Activated CD4-positive, alpha-beta T cell treated with anti-CD3 and anti-CD28 coated beads for 4 hours (primary cell): ENCODE data around the gene NIN.
"Not testable (repeated sequence)": the region's sequence is repeated elsewhere in the genome, so short reads cannot be mapped to it uniquely, and the experiment has no call there.

Experiments
- DNase-seq, 2 donors: peaks; one replicate each; pipeline ENCODE4 v3.0.0-alpha.2; 2020

Gene NIN

DNA sequence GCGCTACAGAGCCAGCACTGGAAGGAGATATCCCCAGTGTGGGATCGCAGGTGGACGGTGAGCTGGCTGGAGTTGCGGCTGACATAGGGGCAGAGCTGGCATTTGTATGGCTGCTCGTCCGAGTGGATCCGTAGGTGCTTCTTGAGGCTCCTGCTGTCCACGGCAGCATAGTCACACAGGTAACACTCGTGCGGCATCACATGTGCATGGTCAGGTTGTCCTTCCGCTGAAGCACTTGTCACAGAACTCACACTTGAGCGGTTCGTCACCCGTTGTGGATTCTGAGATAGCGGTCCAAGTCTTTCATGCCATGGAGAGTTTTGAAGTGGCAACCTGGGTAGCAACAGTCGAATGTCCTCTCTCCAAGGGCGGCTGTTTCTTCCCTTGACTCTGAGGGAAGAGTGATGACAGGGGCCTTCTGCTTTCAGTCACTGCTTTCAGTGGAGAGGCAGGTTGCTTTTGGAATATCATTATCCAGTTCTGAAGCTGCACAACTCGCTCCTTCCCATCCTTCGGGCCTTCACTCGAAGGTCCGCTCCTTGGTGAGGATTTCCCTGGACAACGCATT, 125.9 kb downstream of the NIN start:
- DNase-seq: no peak

DNA sequence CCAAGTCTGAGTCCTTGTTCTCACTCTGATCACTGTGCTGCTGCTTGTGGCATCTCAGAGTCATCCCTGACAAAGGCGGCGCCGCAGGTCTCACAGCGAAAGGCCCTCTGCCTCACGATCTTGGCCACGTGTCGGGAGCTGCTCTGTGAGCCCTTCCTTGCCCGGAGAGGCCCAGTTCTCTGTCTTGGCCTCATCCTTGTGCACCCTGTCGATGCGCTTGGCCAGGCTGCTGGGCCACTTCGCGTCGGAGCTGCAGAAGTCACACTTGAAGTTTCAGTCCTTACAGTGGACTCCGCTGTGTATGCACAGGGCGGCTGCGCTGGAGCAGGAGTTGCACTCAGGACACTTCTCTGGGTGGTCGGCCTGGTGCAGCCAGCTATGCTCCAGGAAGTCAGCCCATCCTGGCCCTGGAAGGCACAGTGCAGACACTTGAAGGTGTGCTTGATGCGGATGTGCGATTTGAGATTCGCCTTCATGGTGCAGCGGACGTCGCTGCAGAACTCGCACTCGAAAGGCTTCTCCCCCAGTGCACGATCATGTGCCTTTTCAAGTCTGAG, 126.4 kb downstream of the NIN start:
- DNase-seq: no peak

DNA sequence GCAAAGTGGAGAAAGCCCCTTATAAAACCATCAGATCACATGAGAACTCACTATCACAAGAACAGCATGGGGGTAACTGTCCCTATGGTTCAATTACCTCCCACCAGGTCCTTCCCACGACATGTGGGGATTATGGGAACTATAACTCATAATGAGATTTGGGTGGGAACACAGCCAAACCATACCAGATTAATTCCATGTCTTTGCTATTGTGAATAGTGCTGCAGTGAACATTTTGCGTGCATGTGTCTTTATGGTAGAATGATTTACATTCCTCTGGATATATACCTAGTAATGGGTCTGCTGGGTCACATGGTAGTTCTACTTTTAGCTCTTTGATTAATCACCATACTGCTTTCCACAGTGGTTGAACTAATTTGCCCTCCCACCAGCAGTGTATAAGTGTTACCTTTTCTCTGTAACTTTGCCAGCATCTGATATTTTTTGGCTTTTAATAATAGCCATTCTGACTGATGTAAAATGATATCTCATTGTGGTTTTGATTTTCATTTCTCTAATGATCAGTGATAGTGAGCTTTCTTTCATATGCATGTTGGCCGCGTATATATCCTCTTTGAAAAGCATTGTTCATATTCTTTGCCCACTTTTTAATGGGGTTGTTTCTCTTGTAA, 133.2 kb downstream of the NIN start:
- DNase-seq: no peak

DNA sequence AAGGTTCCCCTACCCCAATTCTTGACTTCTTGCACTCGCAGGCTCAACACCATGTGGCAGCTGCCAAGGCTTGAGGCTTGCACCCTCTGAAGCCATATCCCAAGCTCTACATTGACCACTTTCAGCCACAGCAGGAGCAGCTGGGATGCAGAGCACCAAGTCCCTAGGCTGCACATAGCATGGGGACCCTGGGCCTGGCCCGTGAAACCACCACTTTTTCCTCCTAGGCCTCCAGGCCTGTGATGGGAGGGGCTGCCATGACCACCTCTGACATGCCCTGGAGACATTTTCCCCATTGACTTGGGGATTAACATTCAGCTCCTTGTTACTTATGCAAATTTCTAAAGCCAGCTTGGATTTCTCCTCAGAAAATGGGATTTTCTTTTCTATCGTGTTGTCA, 136.7 kb downstream of the NIN start:
- DNase-seq: not testable (repeated sequence)

DNA sequence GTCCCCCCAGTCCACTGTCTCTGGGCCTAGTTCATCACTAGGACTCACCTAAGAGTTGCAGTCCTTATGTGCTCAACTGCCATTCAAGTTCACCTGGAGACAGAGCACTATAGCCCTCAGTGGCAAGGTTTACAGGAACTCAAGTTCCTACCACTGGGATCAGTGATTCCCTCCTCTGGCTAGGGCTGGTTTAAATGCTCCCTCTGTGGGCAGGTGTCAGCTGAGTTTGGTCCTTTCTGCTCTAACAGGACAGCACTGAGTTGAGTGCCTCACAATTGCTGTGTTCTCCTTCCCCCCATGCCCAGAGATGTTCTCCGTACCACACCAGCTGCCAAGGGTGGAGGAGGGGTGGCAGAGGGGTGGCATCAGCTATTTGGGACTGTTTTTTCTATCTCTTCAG, 142.1 kb downstream of the NIN start:
- no peak for DNase-seq

DNA sequence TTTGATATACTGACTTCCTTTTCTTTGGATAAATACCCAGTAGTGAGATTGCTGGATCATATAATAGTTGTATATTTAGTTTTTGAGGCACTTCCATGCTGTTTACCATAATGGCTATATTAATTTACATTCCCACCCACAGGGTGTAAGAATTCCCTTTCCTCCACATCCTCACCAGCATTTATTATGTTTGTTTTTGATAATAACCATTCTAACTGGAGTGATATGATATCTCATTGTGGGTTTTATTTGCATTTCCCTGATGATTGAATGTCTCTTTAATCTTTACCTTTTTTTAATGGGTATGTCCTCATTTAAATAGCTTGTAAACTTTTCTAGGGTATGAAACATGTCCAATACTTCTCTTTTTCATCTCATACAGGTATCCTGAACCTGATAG, 151.3 kb downstream of the NIN start:
- no peak for DNase-seq

DNA sequence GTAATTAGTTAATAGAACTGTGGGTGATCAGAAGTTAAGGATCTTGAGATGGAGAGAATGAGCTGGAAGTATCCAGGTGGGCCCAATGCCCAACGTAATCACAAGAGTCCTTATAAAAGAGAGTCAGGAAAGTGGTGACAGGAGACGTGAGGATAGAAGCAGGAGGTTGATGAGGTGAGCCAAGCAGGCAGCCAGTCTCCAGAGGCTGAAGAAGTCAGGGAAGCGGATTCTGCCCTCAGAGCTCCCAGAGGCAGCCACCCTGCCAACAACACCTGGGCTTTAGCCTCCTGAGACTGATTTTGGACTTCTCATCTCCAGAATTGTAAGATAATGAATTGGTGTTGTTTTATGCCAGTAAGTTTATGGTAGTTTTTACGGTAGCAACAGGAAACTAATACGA, 152.8 kb downstream of the NIN start:
- no peak for DNase-seq

DNA sequence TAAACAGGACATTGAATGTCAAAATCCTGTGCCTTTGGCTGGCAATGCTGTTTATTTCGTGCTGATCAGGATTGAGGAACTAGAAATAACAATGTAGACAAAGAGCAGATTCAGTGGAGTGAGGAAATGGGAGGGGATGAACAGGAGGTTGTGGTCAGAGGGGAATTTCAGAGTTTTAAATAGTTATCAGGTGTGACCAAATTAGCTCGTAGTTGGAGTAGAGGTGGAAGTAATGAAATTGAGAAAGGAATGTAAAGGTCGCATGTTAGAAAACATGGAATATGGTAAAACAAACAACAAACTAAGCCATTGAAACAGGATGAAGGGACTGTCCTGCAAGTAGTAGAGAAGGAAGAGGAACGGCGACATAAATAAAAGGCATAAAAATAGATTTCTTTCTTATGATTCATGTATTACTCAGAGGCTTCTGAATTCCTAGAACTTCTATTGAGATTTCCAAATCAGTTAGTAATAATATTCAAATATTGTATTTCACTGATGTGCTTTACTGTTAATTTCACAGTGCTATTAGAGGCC, 153.4 kb downstream of the NIN start:
- no peak for DNase-seq

DNA sequence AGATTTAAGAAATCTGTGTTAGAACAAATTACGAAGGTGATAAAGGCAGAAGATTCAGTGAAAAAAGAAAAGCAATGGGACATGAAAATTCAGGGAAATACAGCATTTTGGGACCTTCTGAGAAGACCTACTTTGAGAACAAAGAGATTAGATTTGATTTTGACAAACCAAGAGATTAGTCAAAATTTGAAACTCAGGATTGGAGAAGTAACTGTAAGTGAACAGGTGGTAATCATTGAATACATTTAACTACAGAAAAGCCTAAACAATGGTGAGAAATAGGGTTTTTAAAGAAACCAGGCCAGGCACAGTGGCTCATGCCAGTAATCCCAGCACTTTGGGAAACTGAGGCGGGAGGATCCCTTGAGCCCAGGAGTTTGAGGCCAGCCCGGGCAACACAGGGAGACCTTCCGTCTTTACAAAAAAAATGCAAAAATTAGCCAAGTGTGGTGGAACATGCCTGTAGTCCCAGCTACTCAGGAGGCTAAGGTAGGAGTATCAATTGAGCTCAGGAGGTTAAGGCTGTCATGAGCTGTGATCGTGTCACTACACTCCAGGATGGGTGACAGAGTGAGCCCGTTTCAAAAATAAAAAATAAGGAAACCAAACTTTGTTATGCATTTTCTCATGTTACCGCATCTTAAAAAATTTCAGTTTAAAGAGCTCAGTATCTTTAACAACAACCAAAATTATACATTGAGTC, 154.0 kb downstream of the NIN start:
- no peak for DNase-seq

DNA sequence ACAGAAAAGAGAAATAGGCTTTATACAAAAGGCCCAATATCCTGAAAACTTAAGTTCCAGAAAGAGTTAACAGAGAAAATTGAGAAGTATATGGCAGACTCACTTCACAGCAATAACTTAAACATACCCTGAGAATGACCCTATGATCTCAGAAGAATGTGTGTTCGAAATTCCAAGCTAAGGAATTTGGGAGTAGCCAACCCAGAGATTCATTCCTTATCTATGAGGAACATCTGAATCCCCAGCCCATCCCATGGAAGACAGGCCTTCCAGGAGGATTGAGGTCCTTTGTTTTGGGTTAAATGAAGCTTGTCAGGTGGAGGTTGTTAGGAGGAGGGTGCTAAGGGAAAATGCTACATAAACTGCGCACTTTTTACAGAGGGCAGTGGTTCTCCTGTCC, 155.4 kb downstream of the NIN start:
- no peak for DNase-seq

DNA sequence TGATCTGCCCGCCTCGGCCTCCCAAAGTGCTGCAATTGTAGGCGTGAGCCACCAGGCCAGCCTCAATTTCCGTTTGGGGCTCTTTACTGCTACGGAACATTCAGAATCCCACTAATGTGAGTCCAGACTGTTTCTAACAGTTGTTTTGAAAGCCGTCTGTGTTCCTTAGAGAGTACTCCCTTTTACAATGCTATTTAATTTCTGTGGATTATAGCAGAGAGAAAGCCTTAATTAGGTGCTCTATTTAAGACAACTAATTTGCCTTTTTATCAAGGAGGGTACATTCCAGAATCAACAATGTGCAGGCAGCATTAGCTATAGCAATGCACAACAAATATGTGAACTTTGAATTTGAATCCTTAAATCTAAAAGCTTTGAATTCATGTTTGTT, 160.1 kb downstream of the NIN start:
- DNase-seq: no peak

DNA sequence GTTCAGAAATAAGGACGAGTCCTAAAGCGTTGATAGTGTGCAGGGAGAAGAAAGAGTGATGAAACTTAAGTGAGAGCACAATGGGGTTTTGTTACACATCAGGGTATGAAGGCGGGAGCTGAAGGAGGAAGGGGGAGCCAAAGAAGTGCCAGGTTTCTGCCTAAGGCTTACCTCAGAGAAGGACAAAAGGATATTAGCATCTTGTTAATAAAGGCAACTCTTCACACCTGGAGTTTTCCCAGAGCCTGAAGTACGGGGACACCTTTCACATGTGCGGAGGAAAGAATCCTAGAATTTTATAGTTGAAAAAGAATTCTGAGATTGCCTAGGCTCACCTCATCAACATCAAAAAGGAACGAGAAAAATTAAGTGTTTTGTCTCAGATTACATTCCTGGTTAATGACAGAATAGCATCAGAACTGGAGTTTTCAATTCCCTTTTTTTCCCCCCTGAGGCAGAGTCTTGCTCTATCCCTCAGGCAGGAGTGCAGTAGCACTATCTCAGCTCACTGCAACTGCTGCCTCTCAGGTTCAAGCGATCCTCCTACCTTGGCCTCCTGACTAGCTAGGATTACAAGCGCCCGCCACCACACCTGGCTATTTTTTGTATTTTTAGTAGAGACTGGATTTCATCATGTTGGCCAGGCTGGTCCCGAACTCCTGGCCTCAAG, 160.6 kb downstream of the NIN start:
- no peak for DNase-seq
